Measurements from ENCODE around the gene PRAMEF33. TPM values are rescaled to one million over a fixed set of nuclear protein-coding genes. Genes with fewer than 3 reads are reported as not detected.
"Not testable (repeated sequence)": the region's sequence is repeated elsewhere in the genome, so short reads cannot be mapped to it uniquely, and the experiment has no call there.

Gene PRAMEF33
- total RNA-seq, result not detected
- long read RNA-seq, result 0 reads

GRCh38 chr1:13303239-13303638, at the start of gene PRAMEF33:
PRAMEF33 (plus strand) TSS chr1:13303539; CDS start chr1:13305955, 2,416 bp downstream.
- H3K27ac ChIP-seq (replicated peaks); H3K4me1 ChIP-seq; intact Hi-C loops (cut with micrococcal nuclease); H3K27me3 ChIP-seq (ENCODE audit: low read depth); H3K9me3 ChIP-seq (replicated peaks); DNase-seq; H3K36me3 ChIP-seq; H3K4me3 ChIP-seq: not testable (repeated sequence)

- H3K4me3 ChIP-seq; H3K9me3 ChIP-seq (replicated peaks); intact Hi-C loops (cut with micrococcal nuclease); H3K27ac ChIP-seq (replicated peaks); DNase-seq; H3K36me3 ChIP-seq; H3K4me1 ChIP-seq; H3K27me3 ChIP-seq (ENCODE audit: low read depth): not testable (repeated sequence)
Measured at GRCh38 chr1:13253898-13254297, 49.4 kb upstream of the PRAMEF33 start, which contains the start of gene PRAMEF5. PRAMEF5 (plus strand) TSS chr1:13254198; CDS start chr1:13259269, 5,071 bp downstream.

- H3K4me3 ChIP-seq; H3K27ac ChIP-seq (replicated peaks); H3K4me1 ChIP-seq; DNase-seq; intact Hi-C loops (cut with micrococcal nuclease); H3K36me3 ChIP-seq; H3K27me3 ChIP-seq (ENCODE audit: low read depth); H3K9me3 ChIP-seq (replicated peaks): not testable (repeated sequence)
Measured at GRCh38 chr1:13265124-13265523, 38.2 kb upstream of the PRAMEF33 start.

- H3K4me1 ChIP-seq; H3K4me3 ChIP-seq; H3K27ac ChIP-seq (replicated peaks); H3K9me3 ChIP-seq (replicated peaks); DNase-seq; H3K27me3 ChIP-seq (ENCODE audit: low read depth); H3K36me3 ChIP-seq; intact Hi-C loops (cut with micrococcal nuclease): not testable (repeated sequence)
Measured at GRCh38 chr1:13277016-13277415, 26.3 kb upstream of the PRAMEF33 start.

GRCh38 chr1:13279617-13280016, 23.7 kb upstream of the PRAMEF33 start:
- intact Hi-C loops (cut with micrococcal nuclease); H3K9me3 ChIP-seq (replicated peaks); H3K36me3 ChIP-seq; H3K4me3 ChIP-seq; DNase-seq; H3K4me1 ChIP-seq; H3K27ac ChIP-seq (replicated peaks); H3K27me3 ChIP-seq (ENCODE audit: low read depth): not testable (repeated sequence)

- H3K4me1 ChIP-seq, H3K4me3 ChIP-seq: not testable (repeated sequence)
Measured at GRCh38 chr1:13285037-13285436, 18.3 kb upstream of the PRAMEF33 start, which contains the start of gene PRAMEF8. PRAMEF8 (minus strand) TSS chr1:13285137; CDS start chr1:13284091, 1,046 bp downstream.

GRCh38 chr1:13289030-13289429, 14.3 kb upstream of the PRAMEF33 start:
- H3K27ac ChIP-seq (replicated peaks); H3K36me3 ChIP-seq; intact Hi-C loops (cut with micrococcal nuclease); H3K9me3 ChIP-seq (replicated peaks); DNase-seq; H3K27me3 ChIP-seq (ENCODE audit: low read depth); H3K4me1 ChIP-seq; H3K4me3 ChIP-seq: not testable (repeated sequence)

More at GRCh38 chr1:13285037-13285436, 18.3 kb upstream of the PRAMEF33 start, which contains the start of gene PRAMEF8:
- DNase-seq; H3K27me3 ChIP-seq (ENCODE audit: low read depth); H3K27ac ChIP-seq (replicated peaks); H3K36me3 ChIP-seq; H3K9me3 ChIP-seq (replicated peaks); intact Hi-C loops (cut with micrococcal nuclease): not testable (repeated sequence)

- H3K9me3 ChIP-seq (replicated peaks); H3K27ac ChIP-seq (replicated peaks); H3K27me3 ChIP-seq (ENCODE audit: low read depth); DNase-seq; intact Hi-C loops (cut with micrococcal nuclease); H3K4me3 ChIP-seq; H3K4me1 ChIP-seq; H3K36me3 ChIP-seq: not testable (repeated sequence)
Measured at GRCh38 chr1:13297216-13297931, 6.0 kb upstream of the PRAMEF33 start.

GRCh38 chr1:13298699-13299098, 4.6 kb upstream of the PRAMEF33 start:
- DNase-seq; intact Hi-C loops (cut with micrococcal nuclease); H3K27ac ChIP-seq (replicated peaks); H3K4me1 ChIP-seq; H3K27me3 ChIP-seq (ENCODE audit: low read depth); H3K4me3 ChIP-seq; H3K9me3 ChIP-seq (replicated peaks); H3K36me3 ChIP-seq: not testable (repeated sequence)

- H3K4me3 ChIP-seq; DNase-seq; H3K4me1 ChIP-seq; intact Hi-C loops (cut with micrococcal nuclease); H3K27ac ChIP-seq (replicated peaks); H3K9me3 ChIP-seq (replicated peaks); H3K36me3 ChIP-seq; H3K27me3 ChIP-seq (ENCODE audit: low read depth): not testable (repeated sequence)
Measured at GRCh38 chr1:13302197-13302596, 1.1 kb upstream of the PRAMEF33 start.

GRCh38 chr1:13315281-13315680, 11.9 kb downstream of the PRAMEF33 start, which contains the start of gene PRAMEF15:
PRAMEF15 (plus strand) TSS chr1:13315581; CDS start chr1:13318408, 2,827 bp downstream.
- H3K27ac ChIP-seq (replicated peaks); intact Hi-C loops (cut with micrococcal nuclease); H3K4me3 ChIP-seq; H3K27me3 ChIP-seq (ENCODE audit: low read depth); H3K4me1 ChIP-seq; H3K36me3 ChIP-seq; DNase-seq; H3K9me3 ChIP-seq (replicated peaks): not testable (repeated sequence)

GRCh38 chr1:13342496-13342895, 39.2 kb downstream of the PRAMEF33 start:
- H3K36me3 ChIP-seq; H3K4me1 ChIP-seq; H3K9me3 ChIP-seq (replicated peaks); H3K27me3 ChIP-seq (ENCODE audit: low read depth); DNase-seq; intact Hi-C loops (cut with micrococcal nuclease); H3K4me3 ChIP-seq; H3K27ac ChIP-seq (replicated peaks): not testable (repeated sequence)

- intact Hi-C loops (cut with micrococcal nuclease); H3K27me3 ChIP-seq (ENCODE audit: low read depth); H3K4me1 ChIP-seq; H3K27ac ChIP-seq (replicated peaks); DNase-seq; H3K4me3 ChIP-seq; H3K9me3 ChIP-seq (replicated peaks); H3K36me3 ChIP-seq: not testable (repeated sequence)
Measured at GRCh38 chr1:13347034-13347433, 43.7 kb downstream of the PRAMEF33 start, which contains the start of gene PRAMEF14. PRAMEF14 (minus strand) TSS chr1:13347134; CDS start chr1:13345314, 1,820 bp downstream.

- H3K27ac ChIP-seq (replicated peaks); H3K4me1 ChIP-seq; H3K36me3 ChIP-seq; DNase-seq; intact Hi-C loops (cut with micrococcal nuclease); H3K4me3 ChIP-seq; H3K27me3 ChIP-seq (ENCODE audit: low read depth): not testable (repeated sequence)
- H3K9me3 ChIP-seq (replicated peaks), result peaks cover 25% of the 10 kb centered on the region
Measured at GRCh38 chr1:13353476-13353875, 50.1 kb downstream of the PRAMEF33 start.
